ENCODE results near the gene GGN. TPM values are rescaled to one million over a fixed set of nuclear protein-coding genes. Genes with fewer than 3 reads are reported as not detected.

Gene GGN
- total and polyA plus RNA-seq, 9 of the 15 experiments (the other 6 are each of a cell fraction or from before 2014, with no cell fraction given), result 0.15 to 0.33 TPM; not detected in 7

DNA sequence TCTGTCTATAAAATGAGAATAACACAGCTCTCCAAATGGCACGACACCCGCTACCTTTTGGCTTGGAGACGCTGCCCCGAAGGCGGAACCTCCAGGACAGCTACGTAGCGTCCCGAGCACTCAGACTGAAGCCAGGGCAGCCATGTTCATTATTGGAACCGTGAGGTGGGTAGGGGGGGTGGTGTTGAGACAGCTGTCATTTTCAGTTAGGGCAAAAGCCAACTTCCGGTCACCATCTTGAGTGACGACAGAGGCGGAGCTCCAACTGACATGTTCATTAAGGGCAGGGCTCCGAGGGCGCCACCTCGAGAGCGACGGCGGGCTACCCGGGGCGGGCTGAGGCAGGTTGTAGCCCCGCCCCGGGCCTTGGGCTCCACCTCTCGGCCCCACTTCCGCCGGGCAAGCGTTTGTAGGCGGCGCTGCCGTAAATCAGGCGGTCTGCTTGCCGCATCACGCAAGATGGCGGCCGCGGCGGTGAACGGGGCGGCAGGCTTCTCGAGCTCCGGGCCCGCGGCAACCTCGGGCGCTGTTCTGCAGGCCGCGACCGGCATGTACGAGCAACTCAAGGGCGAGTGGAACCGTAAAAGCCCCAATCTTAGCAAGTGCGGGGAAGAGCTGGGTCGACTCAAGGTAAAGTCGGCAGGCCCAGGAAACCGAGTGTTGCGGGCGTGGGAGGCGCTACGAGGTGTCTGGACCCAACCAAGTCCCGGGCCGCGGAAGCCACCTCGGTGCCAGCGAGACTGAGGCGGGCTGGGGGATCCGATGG is 13.3 kb downstream of the GGN start, which contains the start of gene PSMD8 (continued):
- TF ChIP-seq, protein P1, sequence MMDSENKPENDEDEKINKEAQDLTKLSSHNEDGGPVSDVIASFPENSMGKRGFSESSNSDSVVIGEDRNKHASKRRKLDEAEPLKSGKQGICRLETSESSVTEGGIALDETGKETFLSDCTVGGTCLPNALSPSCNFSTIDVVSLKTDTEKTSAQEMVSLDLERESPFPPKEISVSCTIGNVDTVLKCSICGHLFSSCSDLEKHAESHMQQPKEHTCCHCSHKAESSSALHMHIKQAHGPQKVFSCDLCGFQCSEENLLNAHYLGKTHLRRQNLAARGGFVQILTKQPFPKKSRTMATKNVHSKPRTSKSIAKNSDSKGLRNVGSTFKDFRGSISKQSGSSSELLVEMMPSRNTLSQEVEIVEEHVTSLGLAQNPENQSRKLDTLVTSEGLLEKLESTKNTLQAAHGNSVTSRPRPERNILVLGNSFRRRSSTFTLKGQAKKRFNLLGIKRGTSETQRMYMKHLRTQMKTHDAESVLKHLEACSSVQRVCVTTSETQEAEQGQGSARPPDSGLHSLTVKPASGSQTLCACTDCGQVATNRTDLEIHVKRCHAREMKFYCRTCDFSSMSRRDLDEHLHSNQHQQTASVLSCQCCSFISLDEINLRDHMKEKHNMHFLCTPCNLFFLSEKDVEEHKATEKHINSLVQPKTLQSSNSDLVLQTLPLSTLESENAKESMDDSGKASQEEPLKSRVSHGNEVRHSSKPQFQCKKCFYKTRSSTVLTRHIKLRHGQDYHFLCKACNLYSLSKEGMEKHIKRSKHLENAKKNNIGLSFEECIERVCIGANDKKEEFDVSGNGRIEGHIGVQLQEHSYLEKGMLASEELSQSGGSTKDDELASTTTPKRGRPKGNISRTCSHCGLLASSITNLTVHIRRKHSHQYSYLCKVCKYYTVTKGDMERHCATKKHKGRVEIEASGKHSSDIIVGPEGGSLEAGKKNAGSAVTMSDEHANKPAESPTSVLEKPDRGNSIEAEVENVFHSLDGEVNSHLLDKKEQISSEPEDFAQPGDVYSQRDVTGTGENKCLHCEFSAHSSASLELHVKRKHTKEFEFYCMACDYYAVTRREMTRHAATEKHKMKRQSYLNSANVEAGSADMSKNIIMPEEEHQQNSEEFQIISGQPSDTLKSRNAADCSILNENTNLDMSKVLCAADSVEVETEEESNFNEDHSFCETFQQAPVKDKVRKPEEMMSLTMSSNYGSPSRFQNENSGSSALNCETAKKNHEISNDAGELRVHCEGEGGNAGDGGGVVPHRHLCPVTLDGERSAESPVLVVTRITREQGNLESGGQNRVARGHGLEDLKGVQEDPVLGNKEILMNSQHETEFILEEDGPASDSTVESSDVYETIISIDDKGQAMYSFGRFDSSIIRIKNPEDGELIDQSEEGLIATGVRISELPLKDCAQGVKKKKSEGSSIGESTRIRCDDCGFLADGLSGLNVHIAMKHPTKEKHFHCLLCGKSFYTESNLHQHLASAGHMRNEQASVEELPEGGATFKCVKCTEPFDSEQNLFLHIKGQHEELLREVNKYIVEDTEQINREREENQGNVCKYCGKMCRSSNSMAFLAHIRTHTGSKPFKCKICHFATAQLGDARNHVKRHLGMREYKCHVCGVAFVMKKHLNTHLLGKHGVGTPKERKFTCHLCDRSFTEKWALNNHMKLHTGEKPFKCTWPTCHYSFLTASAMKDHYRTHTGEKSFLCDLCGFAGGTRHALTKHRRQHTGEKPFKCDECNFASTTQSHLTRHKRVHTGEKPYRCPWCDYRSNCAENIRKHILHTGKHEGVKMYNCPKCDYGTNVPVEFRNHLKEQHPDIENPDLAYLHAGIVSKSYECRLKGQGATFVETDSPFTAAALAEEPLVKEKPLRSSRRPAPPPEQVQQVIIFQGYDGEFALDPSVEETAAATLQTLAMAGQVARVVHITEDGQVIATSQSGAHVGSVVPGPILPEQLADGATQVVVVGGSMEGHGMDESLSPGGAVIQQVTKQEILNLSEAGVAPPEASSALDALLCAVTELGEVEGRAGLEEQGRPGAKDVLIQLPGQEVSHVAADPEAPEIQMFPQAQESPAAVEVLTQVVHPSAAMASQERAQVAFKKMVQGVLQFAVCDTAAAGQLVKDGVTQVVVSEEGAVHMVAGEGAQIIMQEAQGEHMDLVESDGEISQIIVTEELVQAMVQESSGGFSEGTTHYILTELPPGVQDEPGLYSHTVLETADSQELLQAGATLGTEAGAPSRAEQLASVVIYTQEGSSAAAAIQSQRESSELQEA (IDR thresholded peaks at IDR 0.05; ENCODE audit: low read depth), result no peak
- TF ChIP-seq ZNF134 (CRISPR knock-in tag; conservative IDR thresholded peaks at IDR 0.05) (no peak), SIX5 (IDR thresholded peaks at IDR 0.05; ENCODE audit: borderline replicate concordance in 1 of 2, insufficient read depth in 1 of 2, low read depth in 1 of 2, low read length in 2 of 2) (peak; percentile 59 to 60; a peak in 3 of 4 replicates), TRIM28 (IDR thresholded peaks at IDR 0.05) (no peak), MED1 (CRISPR knock-in tag; IDR thresholded peaks at IDR 0.05; ENCODE audit: borderline replicate concordance) (no peak)
- TF ChIP-seq, protein P2, sequence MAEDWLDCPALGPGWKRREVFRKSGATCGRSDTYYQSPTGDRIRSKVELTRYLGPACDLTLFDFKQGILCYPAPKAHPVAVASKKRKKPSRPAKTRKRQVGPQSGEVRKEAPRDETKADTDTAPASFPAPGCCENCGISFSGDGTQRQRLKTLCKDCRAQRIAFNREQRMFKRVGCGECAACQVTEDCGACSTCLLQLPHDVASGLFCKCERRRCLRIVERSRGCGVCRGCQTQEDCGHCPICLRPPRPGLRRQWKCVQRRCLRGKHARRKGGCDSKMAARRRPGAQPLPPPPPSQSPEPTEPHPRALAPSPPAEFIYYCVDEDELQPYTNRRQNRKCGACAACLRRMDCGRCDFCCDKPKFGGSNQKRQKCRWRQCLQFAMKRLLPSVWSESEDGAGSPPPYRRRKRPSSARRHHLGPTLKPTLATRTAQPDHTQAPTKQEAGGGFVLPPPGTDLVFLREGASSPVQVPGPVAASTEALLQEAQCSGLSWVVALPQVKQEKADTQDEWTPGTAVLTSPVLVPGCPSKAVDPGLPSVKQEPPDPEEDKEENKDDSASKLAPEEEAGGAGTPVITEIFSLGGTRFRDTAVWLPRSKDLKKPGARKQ (CRISPR knock-in tag; IDR thresholded peaks at IDR 0.05), result no peak
- TF ChIP-seq, protein P3, sequence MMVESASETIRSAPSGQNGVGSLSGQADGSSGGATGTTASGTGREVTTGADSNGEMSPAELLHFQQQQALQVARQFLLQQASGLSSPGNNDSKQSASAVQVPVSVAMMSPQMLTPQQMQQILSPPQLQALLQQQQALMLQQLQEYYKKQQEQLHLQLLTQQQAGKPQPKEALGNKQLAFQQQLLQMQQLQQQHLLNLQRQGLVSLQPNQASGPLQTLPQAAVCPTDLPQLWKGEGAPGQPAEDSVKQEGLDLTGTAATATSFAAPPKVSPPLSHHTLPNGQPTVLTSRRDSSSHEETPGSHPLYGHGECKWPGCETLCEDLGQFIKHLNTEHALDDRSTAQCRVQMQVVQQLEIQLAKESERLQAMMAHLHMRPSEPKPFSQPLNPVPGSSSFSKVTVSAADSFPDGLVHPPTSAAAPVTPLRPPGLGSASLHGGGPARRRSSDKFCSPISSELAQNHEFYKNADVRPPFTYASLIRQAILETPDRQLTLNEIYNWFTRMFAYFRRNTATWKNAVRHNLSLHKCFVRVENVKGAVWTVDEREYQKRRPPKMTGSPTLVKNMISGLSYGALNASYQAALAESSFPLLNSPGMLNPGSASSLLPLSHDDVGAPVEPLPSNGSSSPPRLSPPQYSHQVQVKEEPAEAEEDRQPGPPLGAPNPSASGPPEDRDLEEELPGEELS (CRISPR knock-in tag; IDR thresholded peaks at IDR 0.05; ENCODE audit: borderline replicate concordance), result peak; percentile 79; the same call in 1 of the 2 replicates
- TF ChIP-seq, protein P4, sequence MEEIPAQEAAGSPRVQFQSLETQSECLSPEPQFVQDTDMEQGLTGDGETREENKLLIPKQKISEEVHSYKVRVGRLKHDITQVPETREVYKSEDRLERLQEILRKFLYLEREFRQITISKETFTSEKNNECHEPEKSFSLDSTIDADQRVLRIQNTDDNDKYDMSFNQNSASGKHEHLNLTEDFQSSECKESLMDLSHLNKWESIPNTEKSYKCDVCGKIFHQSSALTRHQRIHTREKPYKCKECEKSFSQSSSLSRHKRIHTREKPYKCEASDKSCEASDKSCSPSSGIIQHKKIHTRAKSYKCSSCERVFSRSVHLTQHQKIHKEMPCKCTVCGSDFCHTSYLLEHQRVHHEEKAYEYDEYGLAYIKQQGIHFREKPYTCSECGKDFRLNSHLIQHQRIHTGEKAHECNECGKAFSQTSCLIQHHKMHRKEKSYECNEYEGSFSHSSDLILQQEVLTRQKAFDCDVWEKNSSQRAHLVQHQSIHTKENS (CRISPR knock-in tag; IDR thresholded peaks at IDR 0.05), result no peak
- TF ChIP-seq, protein P5, sequence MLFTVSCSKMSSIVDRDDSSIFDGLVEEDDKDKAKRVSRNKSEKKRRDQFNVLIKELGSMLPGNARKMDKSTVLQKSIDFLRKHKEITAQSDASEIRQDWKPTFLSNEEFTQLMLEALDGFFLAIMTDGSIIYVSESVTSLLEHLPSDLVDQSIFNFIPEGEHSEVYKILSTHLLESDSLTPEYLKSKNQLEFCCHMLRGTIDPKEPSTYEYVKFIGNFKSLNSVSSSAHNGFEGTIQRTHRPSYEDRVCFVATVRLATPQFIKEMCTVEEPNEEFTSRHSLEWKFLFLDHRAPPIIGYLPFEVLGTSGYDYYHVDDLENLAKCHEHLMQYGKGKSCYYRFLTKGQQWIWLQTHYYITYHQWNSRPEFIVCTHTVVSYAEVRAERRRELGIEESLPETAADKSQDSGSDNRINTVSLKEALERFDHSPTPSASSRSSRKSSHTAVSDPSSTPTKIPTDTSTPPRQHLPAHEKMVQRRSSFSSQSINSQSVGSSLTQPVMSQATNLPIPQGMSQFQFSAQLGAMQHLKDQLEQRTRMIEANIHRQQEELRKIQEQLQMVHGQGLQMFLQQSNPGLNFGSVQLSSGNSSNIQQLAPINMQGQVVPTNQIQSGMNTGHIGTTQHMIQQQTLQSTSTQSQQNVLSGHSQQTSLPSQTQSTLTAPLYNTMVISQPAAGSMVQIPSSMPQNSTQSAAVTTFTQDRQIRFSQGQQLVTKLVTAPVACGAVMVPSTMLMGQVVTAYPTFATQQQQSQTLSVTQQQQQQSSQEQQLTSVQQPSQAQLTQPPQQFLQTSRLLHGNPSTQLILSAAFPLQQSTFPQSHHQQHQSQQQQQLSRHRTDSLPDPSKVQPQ (CRISPR knock-in tag; IDR thresholded peaks at IDR 0.05; ENCODE audit: borderline replicate concordance), result no peak

Measured in K562 (cell line).